Left renal cortex interstitium (tissue), 4 donors: ENCODE results near the gene TPTE2. TPM values are rescaled to one million over a fixed set of nuclear protein-coding genes. Genes with fewer than 3 reads are reported as not detected.
"Not testable (repeated sequence)": the region's sequence is repeated elsewhere in the genome, so short reads cannot be mapped to it uniquely, and the experiment has no call there.

Experiments used
- DNase-seq, 4 donors: peaks; one replicate each; pipeline ENCODE4 v3.0.0-alpha.2; 2013; ENCODE audit warnings: low read depth in 4 of 4, low spot score in 2 of 4, missing footprints in 1 of 4
- polyA plus RNA-seq, 4 donors: library from polyadenylated mRNA; unstranded; fragments of 120-200 nt; gene quantifications; one replicate each; pipeline ENCODE4 v1.2.1, GENCODE V29; 2013; ENCODE audit not compliant: insufficient read length in 4 of 4

TPTE2 gene
- polyA plus RNA-seq, 4 donors = 0.11 to 0.63 (median 0.42) TPM

DNA sequence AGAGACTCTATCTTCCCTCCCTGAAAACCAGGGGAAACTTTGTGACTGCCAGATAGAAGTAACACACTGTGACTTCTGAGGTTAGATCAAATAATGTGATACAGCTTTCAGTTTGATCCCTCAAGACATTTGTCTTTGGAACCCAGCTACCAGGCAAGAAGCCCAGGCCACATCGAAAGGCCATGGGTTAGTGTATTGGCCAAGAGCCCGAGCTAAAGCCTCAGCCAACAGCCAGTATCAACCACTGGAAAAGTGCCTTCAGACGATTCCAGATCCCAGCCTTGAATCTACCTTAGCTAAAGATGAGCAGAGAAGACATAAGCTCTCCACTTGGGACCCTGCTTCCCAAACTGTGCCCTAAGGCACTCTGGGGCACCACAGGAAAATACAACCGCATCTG, 10.9 kb upstream of the TPTE2 start:
- DNase-seq = no peak

DNA sequence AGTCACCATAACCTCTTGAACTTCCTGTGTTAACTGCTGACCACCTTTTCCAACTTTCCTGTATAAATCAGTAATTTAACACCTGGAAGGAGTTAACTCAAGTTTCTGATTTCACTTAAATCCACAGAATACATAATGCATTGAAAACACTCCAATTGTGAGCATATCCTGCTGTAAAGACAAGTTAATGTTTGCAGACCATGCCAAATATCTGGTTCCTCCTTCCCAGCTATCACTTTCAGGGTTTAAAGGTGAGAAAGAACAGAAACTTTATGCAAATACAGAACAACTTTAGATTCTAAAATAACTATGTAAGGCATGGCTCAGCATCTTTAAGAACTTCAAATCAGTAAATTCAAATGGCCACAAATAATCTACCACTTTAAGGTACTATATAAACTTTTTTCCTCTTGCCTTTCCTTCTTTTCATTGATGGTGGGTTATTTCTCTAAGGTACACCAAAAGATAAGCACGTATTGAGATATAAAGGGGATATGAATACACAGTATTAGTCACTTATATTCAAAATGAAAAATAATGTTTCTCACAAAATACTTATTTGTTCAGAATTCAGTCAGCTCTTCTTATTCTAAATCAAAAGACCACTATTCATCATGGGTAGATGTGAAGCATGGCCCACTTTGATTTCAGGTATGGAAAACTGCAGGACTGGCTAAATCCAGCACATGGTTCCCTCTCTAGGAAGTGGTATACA, 6.6 kb upstream of the TPTE2 start:
- no peak for DNase-seq

DNA sequence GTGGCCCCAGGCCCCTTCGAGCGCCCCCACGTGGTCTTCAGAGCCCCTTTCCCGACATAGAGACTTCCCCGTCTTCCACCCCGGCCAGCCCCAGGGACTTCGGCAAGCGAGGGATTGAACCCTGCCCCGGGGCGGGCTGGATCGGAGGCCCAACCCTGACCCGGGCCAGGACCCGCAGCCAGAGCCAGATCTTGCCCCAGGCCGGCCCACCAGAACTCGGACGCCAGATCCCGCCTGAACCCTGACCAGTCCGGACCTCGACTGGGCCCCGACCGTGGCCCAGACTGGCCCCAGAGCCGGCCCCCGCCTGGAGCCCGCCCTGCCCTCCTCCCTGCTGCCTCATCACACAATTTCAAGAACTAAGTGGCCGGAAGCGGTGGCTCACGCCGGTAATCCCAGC, 253 bp upstream of the TPTE2 start:
- no peak for DNase-seq

DNA sequence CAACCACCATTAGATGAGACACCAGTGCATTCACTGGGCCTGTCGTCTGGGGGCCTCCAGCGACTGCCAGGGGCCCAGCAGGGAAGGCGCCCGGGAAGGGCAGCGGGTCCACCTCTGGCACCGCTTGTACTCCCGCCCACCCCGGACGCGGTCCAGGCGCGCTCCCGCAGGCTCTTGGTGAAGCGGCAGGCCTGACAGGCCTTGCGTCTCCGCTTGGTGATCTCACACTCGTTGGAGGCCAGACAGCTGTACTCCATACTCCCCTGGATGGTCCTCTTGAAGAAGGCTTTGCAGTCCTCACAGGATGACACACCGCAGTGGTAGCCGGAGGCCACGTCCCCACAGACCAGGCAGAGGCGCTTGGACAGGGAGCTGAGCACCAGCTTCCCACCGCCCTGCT, 660 bp downstream of the TPTE2 start:
- not testable (repeated sequence) for DNase-seq

DNA sequence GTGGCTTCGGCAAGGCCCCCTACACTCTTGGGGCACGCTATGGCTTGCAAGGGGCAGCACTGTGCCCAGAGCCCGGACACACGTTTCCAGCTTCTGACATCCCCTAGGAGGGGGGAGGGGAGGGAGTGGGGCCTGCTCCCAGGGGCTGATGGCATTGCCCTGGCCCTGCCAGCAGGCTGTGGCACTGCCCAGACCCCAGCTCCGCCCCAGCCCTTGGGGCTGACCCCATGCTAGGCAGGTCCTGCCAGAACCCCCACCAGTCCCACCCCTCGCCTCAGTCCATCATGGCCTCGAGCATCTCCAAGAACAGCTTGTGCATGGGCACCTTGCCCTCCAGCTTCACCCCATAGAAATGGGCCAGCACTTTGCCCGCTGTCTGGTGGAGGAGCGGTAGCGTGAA, 1.6 kb downstream of the TPTE2 start:
- DNase-seq = not testable (repeated sequence)

DNA sequence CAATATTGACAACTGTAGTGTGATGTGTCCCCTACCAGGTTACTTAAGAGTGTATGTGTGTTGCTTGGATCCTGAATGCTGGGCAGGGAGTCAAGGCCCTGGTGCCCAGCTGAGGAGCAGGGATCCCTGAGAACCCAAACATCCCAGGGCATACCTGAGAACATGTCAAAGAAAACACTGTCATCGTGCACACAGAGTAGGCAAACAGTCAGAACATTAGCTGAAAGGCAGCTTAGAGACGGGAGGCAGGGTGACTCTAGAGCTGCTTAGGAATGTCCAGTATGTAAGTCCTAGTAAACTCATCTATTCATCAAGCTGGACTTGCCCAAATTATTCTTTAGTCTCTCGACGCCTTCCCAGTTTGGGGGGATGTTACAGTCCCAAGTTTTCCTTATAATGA, 4.0 kb downstream of the TPTE2 start:
- not testable (repeated sequence) for DNase-seq

DNA sequence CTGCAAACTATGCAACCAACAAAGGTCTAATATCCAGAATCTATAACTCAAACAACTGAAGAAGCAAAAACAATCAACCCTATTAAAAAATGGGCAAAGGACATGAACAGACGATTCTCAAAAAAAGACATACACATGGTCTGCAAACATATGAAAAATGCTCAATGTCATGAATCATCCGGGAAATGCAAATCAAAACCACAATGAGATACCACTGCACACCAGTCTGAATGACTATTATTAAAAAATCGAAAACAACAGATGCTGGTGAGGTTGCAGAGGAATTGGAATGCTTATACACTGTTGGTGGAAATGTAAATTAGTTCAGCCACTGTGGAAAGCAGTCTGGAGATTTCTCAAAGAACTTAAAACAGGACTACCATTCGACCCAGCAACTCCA, 12.1 kb downstream of the TPTE2 start:
- DNase-seq = not testable (repeated sequence)

DNA sequence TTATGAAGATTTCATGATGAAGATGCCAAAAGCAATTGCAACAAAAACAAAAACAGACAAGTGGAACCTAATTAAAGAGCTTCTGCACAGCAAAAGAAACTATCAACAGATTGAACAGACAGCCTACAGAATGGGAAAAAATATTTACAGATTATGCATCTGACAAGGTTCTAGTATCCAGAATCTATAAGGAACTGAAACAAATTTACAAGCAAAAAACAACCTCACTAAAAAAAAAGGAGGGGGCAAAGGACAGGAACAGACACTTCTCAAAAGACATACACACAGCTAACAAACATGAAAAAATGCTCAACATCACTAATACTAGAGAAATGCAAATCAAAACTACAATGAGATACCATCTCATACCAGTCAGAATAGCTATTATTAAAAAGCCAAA, 35.7 kb downstream of the TPTE2 start:
- not testable (repeated sequence) for DNase-seq

DNA sequence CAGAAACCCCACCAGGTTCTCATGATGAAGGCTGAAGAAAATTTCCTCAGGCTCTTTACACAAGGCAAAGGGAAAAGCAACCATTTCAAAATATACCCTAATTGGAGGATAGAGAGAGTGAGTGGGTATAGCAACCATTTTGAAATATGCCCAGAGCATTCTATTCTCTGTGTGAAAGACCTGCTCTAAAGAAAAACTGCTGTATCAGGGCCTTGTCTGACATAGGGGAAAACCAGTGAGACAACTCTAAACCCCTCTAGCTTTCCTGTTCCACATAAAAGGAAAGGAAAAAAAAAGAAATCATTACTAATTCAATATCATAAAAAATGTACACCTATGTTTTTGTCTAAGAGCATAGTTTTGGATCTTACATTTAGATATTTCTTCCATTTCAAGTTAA, 42.3 kb downstream of the TPTE2 start:
- no peak for DNase-seq

DNA sequence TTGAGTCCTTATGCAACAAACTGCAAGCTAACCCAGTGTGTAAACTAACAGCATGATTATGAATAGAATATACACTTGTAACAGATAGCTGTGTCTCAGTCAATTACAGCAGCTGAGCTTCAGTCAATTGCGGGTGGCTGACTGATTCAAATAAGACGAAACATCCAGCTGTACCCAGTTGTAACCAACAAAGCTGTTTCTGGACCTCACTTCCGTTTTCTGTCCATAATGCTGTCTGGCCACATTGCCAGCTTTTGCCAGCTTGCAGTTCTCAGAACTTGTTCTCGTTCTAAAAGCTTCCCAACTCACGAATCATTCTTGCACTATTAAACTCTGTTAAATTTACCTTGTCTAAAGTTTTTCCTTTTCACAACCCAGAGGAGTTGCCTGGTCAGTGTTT, 53.7 kb downstream of the TPTE2 start:
- not testable (repeated sequence) for DNase-seq

DNA sequence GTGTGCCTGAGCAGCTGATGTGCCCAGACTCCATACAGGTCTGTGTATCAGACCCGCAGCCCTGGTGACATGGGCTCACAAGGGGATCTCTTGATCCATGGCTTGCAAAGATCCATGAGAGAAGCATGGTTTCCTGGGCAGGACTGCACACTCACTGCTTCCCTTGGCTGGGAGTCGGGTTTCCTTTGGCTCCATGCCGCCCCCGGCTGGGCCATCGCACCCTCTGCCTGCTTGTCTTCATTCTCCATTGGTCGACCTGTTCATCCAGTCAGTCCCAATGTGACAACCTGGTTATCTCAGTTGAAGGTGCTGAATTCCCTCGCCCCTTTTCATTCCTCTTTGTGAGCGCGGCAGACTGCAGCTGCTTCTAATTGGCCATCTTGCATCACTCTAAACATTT, 101.2 kb downstream of the TPTE2 start:
- DNase-seq = not testable (repeated sequence)

DNA sequence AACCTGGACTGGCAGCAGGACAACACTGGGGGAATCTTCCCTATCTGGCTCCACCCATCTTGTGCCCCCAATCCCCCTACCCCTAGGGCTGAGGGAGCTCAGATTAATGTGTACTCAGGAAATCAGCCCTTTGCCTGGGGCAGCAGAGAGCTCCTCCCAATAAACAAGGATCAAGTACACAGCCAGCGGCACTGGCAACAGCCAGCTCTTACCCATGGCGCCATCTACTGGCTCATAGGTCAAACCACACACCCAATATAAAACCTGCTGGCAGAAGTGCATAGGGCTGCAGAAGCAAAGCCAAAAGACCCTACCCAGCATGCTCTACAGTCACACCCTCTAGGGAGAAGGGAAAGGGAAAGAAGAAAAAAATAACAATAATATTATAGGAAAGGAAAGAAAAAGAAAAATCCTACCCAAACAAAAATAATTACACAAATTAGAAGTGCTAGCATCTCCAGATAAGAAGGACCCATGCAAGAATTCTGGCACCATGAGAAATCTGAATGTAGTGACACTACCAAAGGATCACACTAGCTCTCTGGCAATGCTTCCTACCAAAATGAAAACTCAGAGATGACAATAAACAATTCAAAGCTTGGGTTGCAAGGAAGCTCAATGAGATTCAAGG, 122.2 kb downstream of the TPTE2 start:
- not testable (repeated sequence) for DNase-seq

DNA sequence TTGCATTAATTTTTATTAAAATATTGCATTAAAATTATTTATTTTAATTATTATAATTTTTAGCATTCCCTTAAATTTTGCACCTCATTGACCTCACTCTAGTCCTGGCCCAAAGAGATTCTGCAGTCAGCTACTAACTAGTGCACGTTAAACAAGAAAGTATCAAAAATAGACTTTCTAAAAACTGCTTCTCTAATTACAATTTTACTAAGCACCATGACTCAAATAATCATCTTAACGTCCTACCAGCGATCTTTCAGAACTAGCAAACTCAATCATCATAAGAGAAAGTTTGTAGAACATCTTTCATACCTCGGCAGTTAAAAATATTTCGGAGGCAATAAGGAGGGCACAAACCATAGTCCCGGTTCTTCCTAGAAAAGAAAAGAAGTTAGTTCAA, 123.6 kb downstream of the TPTE2 start:
- DNase-seq = not testable (repeated sequence)

DNA sequence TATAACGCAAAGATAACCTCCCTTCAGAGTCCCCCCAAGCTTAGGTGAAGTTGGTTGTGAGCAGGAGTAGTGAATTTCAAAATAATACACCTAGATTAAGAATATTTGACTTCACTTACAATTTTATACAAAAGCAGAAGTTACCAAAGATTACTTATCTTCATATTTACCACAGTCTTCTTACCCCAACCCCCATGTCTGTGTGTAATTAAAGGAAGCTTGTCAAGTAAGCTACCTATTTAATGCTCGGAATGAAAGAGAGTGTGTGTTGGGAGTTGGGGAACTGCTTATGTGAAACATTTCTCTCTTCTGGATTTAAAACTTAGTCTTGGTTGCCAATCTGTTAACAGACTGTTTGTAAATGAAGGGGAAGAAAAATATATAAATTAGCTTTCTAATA, 139.1 kb downstream of the TPTE2 start:
- DNase-seq = not testable (repeated sequence)

DNA sequence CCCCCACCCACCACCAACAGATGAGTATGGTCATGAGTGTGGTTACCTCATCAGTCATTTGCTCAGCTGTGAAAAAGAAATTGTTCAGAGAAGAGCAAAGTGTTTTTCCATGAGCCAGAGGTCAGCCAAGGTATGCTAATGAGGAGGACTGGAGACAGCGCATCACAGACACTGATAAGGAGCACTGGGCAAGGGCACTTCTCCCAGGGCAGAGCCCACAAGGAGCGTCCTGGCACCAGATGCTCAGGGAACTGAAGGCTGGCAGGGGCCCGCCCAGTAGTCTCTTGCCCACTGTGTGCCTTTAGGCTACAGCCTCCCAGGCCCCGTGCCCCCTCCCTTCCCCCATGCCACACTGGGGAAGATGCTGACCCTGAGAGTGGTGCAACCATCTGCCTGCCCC, 148.8 kb downstream of the TPTE2 start:
- not testable (repeated sequence) for DNase-seq

DNA sequence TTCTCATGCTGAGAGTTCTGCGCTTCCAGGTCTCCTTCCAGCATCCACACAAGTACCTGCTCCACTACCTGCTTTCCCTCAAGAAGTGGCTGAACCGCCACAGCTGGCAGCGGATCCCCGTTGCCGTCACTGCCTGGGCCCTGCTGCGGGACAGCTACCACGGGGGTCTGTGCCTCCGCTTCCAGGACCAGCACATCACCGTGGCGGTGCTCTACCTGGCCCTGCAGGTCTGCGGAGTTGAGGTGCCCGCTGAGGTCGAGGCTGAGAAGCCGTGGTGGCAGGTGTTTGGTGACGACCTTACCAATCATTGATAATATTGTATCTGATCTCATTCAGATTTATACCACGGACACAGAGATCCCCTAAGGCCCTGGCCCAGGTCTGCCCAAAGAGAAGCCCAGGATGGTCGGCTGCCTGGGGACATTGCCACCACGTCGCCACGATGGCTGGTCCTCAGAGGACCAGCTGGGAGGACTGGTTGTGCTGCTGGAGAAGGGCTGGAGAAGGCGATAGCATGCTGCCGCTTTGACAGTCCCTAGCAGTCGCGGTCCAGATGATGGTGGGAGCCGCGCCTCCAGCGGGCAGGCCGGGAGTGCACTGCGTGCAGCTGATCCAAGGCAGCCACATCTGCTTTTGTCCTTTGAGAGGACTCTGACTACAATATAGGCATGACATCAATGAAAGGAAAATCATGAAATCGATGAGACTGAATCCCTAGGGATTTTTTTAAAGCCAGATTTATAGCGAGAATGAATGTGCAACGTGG, 178.4 kb downstream of the TPTE2 start:
- not testable (repeated sequence) for DNase-seq

DNA sequence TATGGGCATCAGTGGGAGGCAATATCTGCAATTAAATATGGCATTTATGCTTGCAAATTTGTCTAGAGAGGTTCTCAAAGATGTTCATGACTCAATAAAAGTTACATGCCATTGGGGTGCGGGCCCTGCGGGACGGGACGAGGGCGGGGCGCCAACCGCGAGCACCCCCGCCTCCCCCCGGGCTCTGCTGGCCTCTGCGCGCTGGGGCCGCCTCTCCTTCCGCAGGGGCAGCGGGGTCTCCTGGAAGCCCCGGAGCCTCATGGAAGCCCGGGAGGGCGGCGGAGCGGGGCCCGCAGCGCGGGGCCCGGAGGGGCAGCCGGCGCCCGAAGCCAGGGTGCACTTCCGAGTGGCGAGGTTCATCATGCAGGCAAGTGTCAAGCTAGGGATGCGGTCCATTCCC, 179.2 kb downstream of the TPTE2 start:
- DNase-seq = no peak

Other genes starting within 250 kb of the TPTE2 start
- gene MPHOSPH8, start 72.1 kb upstream of the TPTE2 start, polyA plus RNA-seq = 10 to 100 TPM; 50.4 to 89.3 (median 70.7) TPM
- 10 to 100 TPM; 72.7 to 89.7 (median 85.1) TPM for gene PSPC1, start 221.4 kb upstream of the TPTE2 start, polyA plus RNA-seq